ENCODE measurements around the gene CST8.

The CST8 gene

GRCh38 chr20:23517719-23518118 is 26.8 kb downstream of the CST8 start:
- in situ Hi-C loops (cut with MboI; ENCODE audit: low sequenced_read_pairs) = no loop called here

GRCh38 chr20:23519556-23519955 is 28.6 kb downstream of the CST8 start:
- in situ Hi-C loops (cut with MboI; ENCODE audit: low sequenced_read_pairs) = no loop called here

- in situ Hi-C loops (cut with MboI; ENCODE audit: low sequenced_read_pairs) = no loop called here
These were observed 29.3 kb downstream of the CST8 start for GRCh38 chr20:23520185-23520584.

GRCh38 chr20:23524146-23524545 is 33.2 kb downstream of the CST8 start:
- in situ Hi-C loops (cut with MboI; ENCODE audit: low sequenced_read_pairs) = no loop called here

- in situ Hi-C loops (cut with MboI; ENCODE audit: low sequenced_read_pairs) = no loop called here
These were observed 35.9 kb downstream of the CST8 start for GRCh38 chr20:23526850-23527249.

- in situ Hi-C loops (cut with MboI; ENCODE audit: low sequenced_read_pairs) = no loop called here
These were observed 38.0 kb downstream of the CST8 start for GRCh38 chr20:23528867-23529431.

- in situ Hi-C loops (cut with MboI; ENCODE audit: low sequenced_read_pairs) = no loop called here
These were observed 40.1 kb downstream of the CST8 start for GRCh38 chr20:23530937-23531567.

GRCh38 chr20:23532533-23532932 is 41.6 kb downstream of the CST8 start:
- in situ Hi-C loops (cut with MboI; ENCODE audit: low sequenced_read_pairs) = no loop called here

- in situ Hi-C loops (cut with MboI; ENCODE audit: low sequenced_read_pairs) = no loop called here
These were observed 42.2 kb downstream of the CST8 start for GRCh38 chr20:23533161-23533560.

GRCh38 chr20:23534801-23535593 is 44.1 kb downstream of the CST8 start:
- in situ Hi-C loops (cut with MboI; ENCODE audit: low sequenced_read_pairs) = no loop called here

- in situ Hi-C loops (cut with MboI; ENCODE audit: low sequenced_read_pairs) = no loop called here
These were observed 45.5 kb downstream of the CST8 start for GRCh38 chr20:23536328-23536974.

GRCh38 chr20:23537030-23537429 is 46.1 kb downstream of the CST8 start:
- in situ Hi-C loops (cut with MboI; ENCODE audit: low sequenced_read_pairs) = no loop called here

GRCh38 chr20:23540624-23541023 is 49.7 kb downstream of the CST8 start:
- in situ Hi-C loops (cut with MboI; ENCODE audit: low sequenced_read_pairs) = no loop called here

GRCh38 chr20:23541330-23541729 is 50.4 kb downstream of the CST8 start:
- in situ Hi-C loops (cut with MboI; ENCODE audit: low sequenced_read_pairs) = no loop called here

- in situ Hi-C loops (cut with MboI; ENCODE audit: low sequenced_read_pairs) = no loop called here
These were observed 50.9 kb downstream of the CST8 start for GRCh38 chr20:23541776-23542175.

GRCh38 chr20:23542801-23543200 is 51.9 kb downstream of the CST8 start:
- in situ Hi-C loops (cut with MboI; ENCODE audit: low sequenced_read_pairs) = no loop called here

- in situ Hi-C loops (cut with MboI; ENCODE audit: low sequenced_read_pairs) = no loop called here
These were observed 53.2 kb downstream of the CST8 start for GRCh38 chr20:23544133-23544532.

Data from HL-60/S4 treated with retinoic acid at 250 ng/mL for 4 days and 3 days (cell line).